Trophoblast cell (in vitro differentiated cells and primary cell): Measurements from ENCODE around the gene SCN2A.
"Not testable (repeated sequence)": the region's sequence is repeated elsewhere in the genome, so short reads cannot be mapped to it uniquely, and the experiment has no call there.

Experiments
- DNase-seq, 2 donors: peaks; one replicate each; pipeline ENCODE4 v3.0.0-alpha.2; 2016
- H2AFZ ChIP-seq: 2 replicates; pipeline ENCODE4 v1.6.1; 2013; ENCODE audit warnings: low read length, moderate library complexity, mild to moderate bottlenecking; ENCODE audit not compliant: insufficient read depth, poor library complexity
- H2AK5ac ChIP-seq: 2 replicates; pipeline ENCODE4 v1.6.1; 2013; ENCODE audit warnings: mild to moderate bottlenecking, low read length
- H2BK120ac ChIP-seq: 2 replicates; pipeline ENCODE4 v1.6.1; 2013; ENCODE audit warnings: low read length, mild to moderate bottlenecking, moderate library complexity; ENCODE audit not compliant: insufficient read depth, poor library complexity
- H2BK12ac ChIP-seq: 2 replicates; pipeline ENCODE4 v1.6.1; 2013; ENCODE audit warnings: mild to moderate bottlenecking, low read length, moderate library complexity
- H2BK5ac ChIP-seq: 2 replicates; pipeline ENCODE4 v1.6.1; 2013; ENCODE audit warnings: low read length, low read depth, moderate library complexity, mild to moderate bottlenecking; ENCODE audit not compliant: poor library complexity
- H3K14ac ChIP-seq: 2 replicates; pipeline ENCODE4 v1.6.1; 2013; ENCODE audit warnings: mild to moderate bottlenecking, low read length
- H3K18ac ChIP-seq: 2 replicates; pipeline ENCODE4 v1.6.1; 2013; ENCODE audit warnings: mild to moderate bottlenecking, low read length
- H3K23ac ChIP-seq: 2 replicates; pipeline ENCODE4 v1.6.1; 2013; ENCODE audit warnings: low read length
- H3K27ac ChIP-seq: 2 replicates; pipeline ENCODE4 v1.5.1; 2013; ENCODE audit warnings: low read depth, mild to moderate bottlenecking, inconsistent platforms, low read length, moderate library complexity
- H3K27me3 ChIP-seq: 2 replicates; pipeline ENCODE4 v1.6.1; 2013; ENCODE audit warnings: inconsistent platforms, mild to moderate bottlenecking, low read length, moderate library complexity; ENCODE audit not compliant: insufficient read depth
- H3K36me3 ChIP-seq, 2 experiments: 1 replicate in 1 of 2; 2 replicates in 1 of 2; pipeline ENCODE4 v1.6.1; 2013; ENCODE audit warnings: low read length in 2 of 2, mild to moderate bottlenecking in 2 of 2, moderate library complexity in 1 of 2; ENCODE audit not compliant: insufficient read depth in 2 of 2, control insufficient read depth in 1 of 2
- H3K4ac ChIP-seq: 2 replicates; pipeline ENCODE4 v1.6.1; 2013; ENCODE audit warnings: low read depth, mild to moderate bottlenecking, low read length, moderate library complexity
- H3K4me1 ChIP-seq, 2 experiments: 1 replicate in 1 of 2; 2 replicates in 1 of 2; pipeline ENCODE4 v1.6.1; 2013; ENCODE audit warnings: low read length in 2 of 2, mild to moderate bottlenecking in 2 of 2, moderate library complexity in 1 of 2; ENCODE audit not compliant: insufficient read depth in 2 of 2, control insufficient read depth in 1 of 2
- H3K4me2 ChIP-seq: 2 replicates; pipeline ENCODE4 v1.6.1; 2013; ENCODE audit warnings: inconsistent platforms, mild to moderate bottlenecking, low read length, moderate library complexity
- H3K4me3 ChIP-seq: 2 replicates; pipeline ENCODE4 v1.5.1; 2013; ENCODE audit warnings: mild to moderate bottlenecking, low read depth, low read length, inconsistent platforms
- H3K79me1 ChIP-seq: one replicate; pipeline ENCODE4 v1.6.1; 2013; ENCODE audit warnings: low read length
- H3K79me2 ChIP-seq: 2 replicates; pipeline ENCODE4 v1.6.1; 2013; ENCODE audit warnings: low read length, mild to moderate bottlenecking; ENCODE audit not compliant: control insufficient read depth, insufficient read depth, poor library complexity
- H3K9ac ChIP-seq: 2 replicates; pipeline ENCODE4 v1.6.1; 2013; ENCODE audit warnings: mild to moderate bottlenecking, low read length
- H3K9me3 ChIP-seq: 2 replicates; pipeline ENCODE4 v1.6.1; 2013; ENCODE audit warnings: low read depth, mild to moderate bottlenecking, control low read depth, inconsistent platforms, low read length; ENCODE audit not compliant: insufficient read depth
- H4K12ac ChIP-seq: 2 replicates; pipeline ENCODE4 v1.6.1; 2013; ENCODE audit warnings: low read depth, mild to moderate bottlenecking, low read length, moderate library complexity
- H4K8ac ChIP-seq: 2 replicates; pipeline ENCODE4 v1.6.1; 2013; ENCODE audit warnings: low read depth, mild to moderate bottlenecking, low read length, moderate library complexity
- H4K91ac ChIP-seq: one replicate; pipeline ENCODE4 v1.6.1; 2013; ENCODE audit warnings: low read depth, mild to moderate bottlenecking, low read length, moderate library complexity
- WGBS: extraction: QIAGEN DNeasy Blood & Tissue Kit; methylation state at CpG from one replicate; pipeline ENCODE4 v1.1.7; 2013; ENCODE audit warnings: missing lambda C conversion rate; ENCODE audit not compliant: insufficient read length, insufficient coverage; ENCODE audit errors: extremely low coverage; 5-methylcytosine and 5-hydroxymethylcytosine counted together

SCN2A gene

DNA sequence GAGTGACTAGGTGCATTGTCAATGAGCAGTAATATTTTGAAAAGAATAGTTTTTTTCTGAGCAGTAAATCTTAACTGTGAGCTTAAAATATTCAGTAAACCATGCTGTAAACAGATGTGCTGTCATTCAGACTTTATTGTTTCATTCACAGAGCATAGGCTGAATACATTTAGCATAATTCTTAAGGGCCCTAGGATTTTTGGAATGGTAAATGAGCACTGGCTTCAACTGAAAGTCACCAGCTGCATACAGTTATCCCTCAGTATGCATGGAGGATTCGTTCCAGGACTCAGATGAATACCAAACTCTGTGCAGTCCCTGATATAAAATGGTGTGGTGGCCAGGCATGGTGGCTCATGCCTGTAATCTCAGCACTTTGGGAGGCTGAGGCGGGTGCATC is 21.1 kb downstream of the SCN2A start:
- DNase-seq, H3K79me1 ChIP-seq, H3K27ac ChIP-seq, H3K79me2 ChIP-seq, H2BK12ac ChIP-seq, H3K4me3 ChIP-seq, H2BK5ac ChIP-seq, H3K18ac ChIP-seq, H3K4me1 ChIP-seq, H3K36me3 ChIP-seq, H2AK5ac ChIP-seq, H3K27me3 ChIP-seq, H3K4me2 ChIP-seq, H3K23ac ChIP-seq, H4K8ac ChIP-seq, H2AFZ ChIP-seq, H3K4ac ChIP-seq, H3K9me3 ChIP-seq, H3K9ac ChIP-seq, H2BK120ac ChIP-seq, H4K91ac ChIP-seq, H4K12ac ChIP-seq, H3K14ac ChIP-seq: not testable (repeated sequence)
- WGBS, result no CpG with 5 or more reads among the region's 2 CpGs

DNA sequence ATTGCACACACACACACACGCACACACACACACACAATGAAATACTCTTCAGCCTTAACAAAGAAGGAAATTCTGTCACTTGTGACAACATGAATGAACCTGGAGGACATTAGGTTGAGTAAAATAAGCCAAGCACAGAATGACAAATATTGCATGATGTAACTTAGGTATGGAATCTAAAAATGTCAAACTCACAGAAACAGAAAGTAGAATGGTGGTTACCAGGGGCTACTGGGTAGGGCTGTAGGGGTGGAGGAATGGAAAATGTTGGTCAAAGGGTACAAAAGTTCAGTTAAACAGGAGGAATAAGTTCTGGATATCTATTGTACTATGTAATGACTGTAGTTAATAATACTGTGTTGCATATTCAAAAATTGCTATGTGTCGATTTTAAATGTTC is 29.5 kb downstream of the SCN2A start:
- no CpG with 5 or more reads among the region's 2 CpGs for WGBS
- H4K8ac ChIP-seq, result no peak overlapping the region
- H4K12ac ChIP-seq, result no peak overlapping the region

DNA sequence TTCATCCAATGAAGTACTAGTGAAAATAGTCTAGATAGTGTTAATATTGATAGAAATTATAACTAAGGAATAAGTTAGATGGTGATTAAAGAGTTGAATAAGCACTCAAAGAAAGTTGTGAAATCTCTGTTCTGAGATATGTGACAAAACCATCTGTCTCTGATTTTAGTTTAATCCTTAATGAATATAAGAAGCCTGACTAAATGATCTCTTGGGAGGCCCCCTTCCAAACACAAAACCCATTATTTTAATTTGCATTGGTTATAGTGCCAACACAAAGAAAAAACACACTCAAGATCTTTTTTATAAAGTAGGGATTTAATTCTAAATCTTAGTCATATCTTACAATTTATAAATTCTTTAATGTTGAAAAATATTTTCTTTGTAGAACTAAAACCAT is 34.0 kb downstream of the SCN2A start:
- Histone ChIP-seq H3K23ac (no peak overlapping the region), H3K36me3 (no peaks in the 10 kb centered on the region), H3K4me1 (no peaks in the 10 kb centered on the region), H3K14ac (no peak overlapping the region), H4K12ac (no peak overlapping the region), H3K4me3 (no peak overlapping the region), H2BK5ac (no peak overlapping the region), H2AFZ (no peak overlapping the region), H2AK5ac (no peak overlapping the region), H3K18ac (no peak overlapping the region), H3K4ac (no peak overlapping the region), H3K4me2 (no peak overlapping the region), H3K9ac (no peak overlapping the region), H3K27me3 (no peaks in the 10 kb centered on the region), H2BK120ac (no peak overlapping the region), H4K91ac (no peak overlapping the region), H3K79me1 (no peaks in the 10 kb centered on the region), H3K27ac (no peak overlapping the region), H3K79me2 (no peaks in the 10 kb centered on the region), H4K8ac (no peak overlapping the region), H3K9me3 (no peaks in the 10 kb centered on the region), H2BK12ac (no peak overlapping the region)
- no peak for DNase-seq

More for the DNA sequence above, 29.5 kb downstream of the SCN2A start:
- Histone ChIP-seq H3K14ac (no peak overlapping the region), H3K79me2 (no peaks in the 10 kb centered on the region), H2BK120ac (no peak overlapping the region), H2AK5ac (no peak overlapping the region), H3K4me2 (no peak overlapping the region), H2BK5ac (no peak overlapping the region), H3K4me3 (no peak overlapping the region), H3K9me3 (no peaks in the 10 kb centered on the region), H4K91ac (no peak overlapping the region), H3K27ac (no peak overlapping the region), H3K79me1 (no peaks in the 10 kb centered on the region), H3K4ac (no peak overlapping the region), H3K4me1 (no peaks in the 10 kb centered on the region), H3K27me3 (no peaks in the 10 kb centered on the region), H3K9ac (no peak overlapping the region), H3K23ac (no peak overlapping the region), H3K18ac (no peak overlapping the region), H2AFZ (no peak overlapping the region), H3K36me3 (no peaks in the 10 kb centered on the region), H2BK12ac (no peak overlapping the region)
- peak; percentile 61 to 90 for DNase-seq

DNA sequence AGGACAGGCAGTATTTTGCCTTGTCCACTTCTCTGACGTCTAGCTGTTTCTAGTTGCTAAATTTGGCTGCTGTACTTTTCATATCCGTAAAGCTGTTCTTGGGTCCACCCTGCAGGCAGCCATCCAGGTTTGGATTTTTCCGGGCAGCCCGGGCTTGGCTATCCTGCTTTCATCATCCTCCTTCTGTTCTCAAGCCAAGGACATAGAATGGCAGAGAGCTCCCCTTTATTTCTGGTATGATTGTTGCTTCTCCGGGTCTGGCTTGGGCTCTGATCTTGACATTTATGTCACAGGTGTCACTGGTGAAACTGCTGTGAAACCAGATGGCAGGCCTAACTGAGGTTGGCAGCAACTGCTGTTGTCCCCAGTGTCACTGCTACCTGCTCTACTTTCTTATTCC is 35.5 kb downstream of the SCN2A start:
- Histone ChIP-seq H3K18ac (no peak overlapping the region), H3K4me1 (no peaks in the 10 kb centered on the region), H3K9me3 (no peaks in the 10 kb centered on the region), H4K91ac (no peak overlapping the region), H4K8ac (no peak overlapping the region), H3K27me3 (no peaks in the 10 kb centered on the region), H3K27ac (no peak overlapping the region), H4K12ac (no peak overlapping the region), H3K23ac (no peak overlapping the region), H2BK12ac (no peak overlapping the region), H2AFZ (no peak overlapping the region), H3K9ac (no peak overlapping the region), H2BK120ac (no peak overlapping the region), H3K36me3 (no peaks in the 10 kb centered on the region), H3K79me2 (no peaks in the 10 kb centered on the region), H3K4me2 (no peak overlapping the region), H3K79me1 (no peaks in the 10 kb centered on the region), H3K4me3 (no peak overlapping the region), H3K4ac (no peak overlapping the region), H2BK5ac (no peak overlapping the region), H2AK5ac (no peak overlapping the region), H3K14ac (no peak overlapping the region)
- DNase-seq, result no peak
- WGBS, result no CpG with 5 or more reads among the region's 5 CpGs

DNA sequence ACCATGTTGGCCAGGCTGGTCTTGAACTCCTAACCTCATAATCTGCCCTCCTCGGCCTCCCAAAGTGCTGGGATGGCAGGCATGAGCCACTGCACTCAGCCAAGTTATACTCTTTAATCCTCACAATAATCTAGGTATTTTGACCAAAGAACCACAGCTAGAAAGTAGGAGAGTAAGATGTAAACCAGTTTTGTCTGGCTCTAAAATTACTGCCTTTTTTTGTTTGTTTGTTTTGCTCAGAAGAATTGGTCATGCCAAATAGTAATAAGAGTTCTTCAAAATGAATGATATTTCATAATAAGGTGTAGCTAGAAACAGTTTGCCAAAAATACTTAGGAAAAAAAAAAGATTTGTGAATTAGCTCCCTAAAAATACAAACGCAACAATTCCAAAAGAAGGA is 36.7 kb downstream of the SCN2A start:
- Histone ChIP-seq H2BK120ac (no peak overlapping the region), H3K9ac (no peak overlapping the region), H3K27me3 (no peaks in the 10 kb centered on the region), H3K79me1 (no peaks in the 10 kb centered on the region), H3K14ac (no peak overlapping the region), H3K4me1 (no peaks in the 10 kb centered on the region), H4K12ac (no peak overlapping the region), H4K8ac (no peak overlapping the region), H2AFZ (no peak overlapping the region), H3K4ac (no peak overlapping the region), H4K91ac (no peak overlapping the region), H3K36me3 (no peaks in the 10 kb centered on the region), H3K23ac (no peak overlapping the region), H3K79me2 (no peaks in the 10 kb centered on the region), H3K4me3 (no peak overlapping the region), H2BK12ac (no peak overlapping the region), H3K18ac (no peak overlapping the region), H3K4me2 (no peak overlapping the region), H3K9me3 (no peaks in the 10 kb centered on the region), H2AK5ac (no peak overlapping the region), H3K27ac (no peak overlapping the region), H2BK5ac (no peak overlapping the region)
- no peak for DNase-seq
- 100% methylated on average over 1 of the region's 2 CpGs for WGBS
